A549 (cell line): ENCODE measurements around the gene C1orf53.

Experiments used
- POLR2A ChIP-seq: IDR thresholded peaks from 2 replicates; pipeline ENCODE4 v1.6.1; 2012; ENCODE audit warnings: mild to moderate bottlenecking, low read length
- RNF2 ChIP-seq: fragments of 200-600 bp; sonication (generic); IDR thresholded peaks from 2 replicates; pipeline ENCODE4 v1.6.1; 2016; ENCODE audit warnings: low read depth, mild to moderate bottlenecking, antibody characterized with exemption, moderate library complexity, borderline replicate concordance
- TP53 ChIP-seq: fragments of 250-450 bp; sonication (Bioruptor Pico); IDR thresholded peaks from 2 replicates; pipeline ENCODE4 v1.5.0; 2021; ENCODE audit warnings: mild to moderate bottlenecking, moderate library complexity
- TF ChIP-seq, protein P1 (sequence below): fragments of >200 bp; sonication (Bioruptor Twin); formaldehyde crosslinking; IDR thresholded peaks from 3 replicates; pipeline ENCODE4 v1.5.1; 2016
- TF ChIP-seq, protein P2 (sequence below): IDR thresholded peaks from 2 replicates; pipeline ENCODE4 v1.6.1; 2012
- TF ChIP-seq, protein P3 (sequence below): fragments of 450-650 bp; IDR thresholded peaks from 2 replicates; pipeline ENCODE4 v1.6.1; 2014; ENCODE audit warnings: antibody characterized with exemption

DNA sequence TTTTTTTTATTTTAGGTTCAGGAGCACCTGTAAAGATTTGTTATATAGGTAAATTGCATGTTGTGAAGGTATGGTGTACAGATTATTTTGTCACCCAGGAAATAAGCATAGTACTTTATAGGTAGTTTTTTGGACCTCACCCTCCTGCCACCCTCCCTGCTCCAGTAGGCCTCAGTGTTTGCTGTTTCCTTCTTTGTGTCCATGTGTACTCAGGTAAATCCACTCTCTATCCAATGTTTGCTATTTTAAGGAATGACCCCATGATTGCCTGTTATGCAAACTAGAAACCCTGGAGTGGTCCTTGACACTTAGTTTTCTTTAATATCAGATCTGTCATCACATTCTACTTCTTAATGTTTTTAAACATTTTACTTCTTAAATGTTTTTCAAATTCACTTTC, 48.7 kb downstream of the C1orf53 start:
- TF ChIP-seq RNF2 (no peak), POLR2A (no peak), TP53 (CRISPR knock-in tag) (no peak)
- TF ChIP-seq, protein P1, sequence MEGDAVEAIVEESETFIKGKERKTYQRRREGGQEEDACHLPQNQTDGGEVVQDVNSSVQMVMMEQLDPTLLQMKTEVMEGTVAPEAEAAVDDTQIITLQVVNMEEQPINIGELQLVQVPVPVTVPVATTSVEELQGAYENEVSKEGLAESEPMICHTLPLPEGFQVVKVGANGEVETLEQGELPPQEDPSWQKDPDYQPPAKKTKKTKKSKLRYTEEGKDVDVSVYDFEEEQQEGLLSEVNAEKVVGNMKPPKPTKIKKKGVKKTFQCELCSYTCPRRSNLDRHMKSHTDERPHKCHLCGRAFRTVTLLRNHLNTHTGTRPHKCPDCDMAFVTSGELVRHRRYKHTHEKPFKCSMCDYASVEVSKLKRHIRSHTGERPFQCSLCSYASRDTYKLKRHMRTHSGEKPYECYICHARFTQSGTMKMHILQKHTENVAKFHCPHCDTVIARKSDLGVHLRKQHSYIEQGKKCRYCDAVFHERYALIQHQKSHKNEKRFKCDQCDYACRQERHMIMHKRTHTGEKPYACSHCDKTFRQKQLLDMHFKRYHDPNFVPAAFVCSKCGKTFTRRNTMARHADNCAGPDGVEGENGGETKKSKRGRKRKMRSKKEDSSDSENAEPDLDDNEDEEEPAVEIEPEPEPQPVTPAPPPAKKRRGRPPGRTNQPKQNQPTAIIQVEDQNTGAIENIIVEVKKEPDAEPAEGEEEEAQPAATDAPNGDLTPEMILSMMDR = no peak
- TF ChIP-seq, protein P2, sequence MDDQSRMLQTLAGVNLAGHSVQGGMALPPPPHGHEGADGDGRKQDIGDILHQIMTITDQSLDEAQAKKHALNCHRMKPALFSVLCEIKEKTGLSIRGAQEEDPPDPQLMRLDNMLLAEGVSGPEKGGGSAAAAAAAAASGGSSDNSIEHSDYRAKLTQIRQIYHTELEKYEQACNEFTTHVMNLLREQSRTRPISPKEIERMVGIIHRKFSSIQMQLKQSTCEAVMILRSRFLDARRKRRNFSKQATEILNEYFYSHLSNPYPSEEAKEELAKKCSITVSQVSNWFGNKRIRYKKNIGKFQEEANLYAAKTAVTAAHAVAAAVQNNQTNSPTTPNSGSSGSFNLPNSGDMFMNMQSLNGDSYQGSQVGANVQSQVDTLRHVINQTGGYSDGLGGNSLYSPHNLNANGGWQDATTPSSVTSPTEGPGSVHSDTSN = no peak
- TF ChIP-seq, protein P3, sequence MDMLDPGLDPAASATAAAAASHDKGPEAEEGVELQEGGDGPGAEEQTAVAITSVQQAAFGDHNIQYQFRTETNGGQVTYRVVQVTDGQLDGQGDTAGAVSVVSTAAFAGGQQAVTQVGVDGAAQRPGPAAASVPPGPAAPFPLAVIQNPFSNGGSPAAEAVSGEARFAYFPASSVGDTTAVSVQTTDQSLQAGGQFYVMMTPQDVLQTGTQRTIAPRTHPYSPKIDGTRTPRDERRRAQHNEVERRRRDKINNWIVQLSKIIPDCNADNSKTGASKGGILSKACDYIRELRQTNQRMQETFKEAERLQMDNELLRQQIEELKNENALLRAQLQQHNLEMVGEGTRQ = no peak
